Panc1 (cell line): ENCODE measurements around the gene METTL24.

ENCODE experiments used
- POLR2AphosphoS5 ChIP-seq: IDR thresholded peaks from 2 replicates; pipeline ENCODE4 v1.6.1; 2012; ENCODE audit warnings: mild to moderate bottlenecking, low read depth, low read length, moderate library complexity
- SIN3A ChIP-seq: IDR thresholded peaks from 2 replicates; pipeline ENCODE4 v1.6.1; 2012; ENCODE audit warnings: low read depth, mild to moderate bottlenecking, low read length, moderate library complexity, borderline replicate concordance; ENCODE audit not compliant: insufficient read depth
- TF ChIP-seq, protein P1 (sequence below): fragments of 450-650 bp; IDR thresholded peaks from 2 replicates; pipeline ENCODE4 v1.5.1; 2017; ENCODE audit warnings: mild to moderate bottlenecking
- TF ChIP-seq, protein P2 (sequence below), 2 experiments: IDR thresholded peaks; 2 replicates each; pipeline ENCODE4 v1.6.1; 2011 to 2012; ENCODE audit warnings: low read depth in 2 of 2, control low read depth in 1 of 2, low read length in 1 of 2, mild to moderate bottlenecking in 1 of 2, moderate library complexity in 1 of 2; ENCODE audit not compliant: insufficient read depth in 1 of 2

DNA sequence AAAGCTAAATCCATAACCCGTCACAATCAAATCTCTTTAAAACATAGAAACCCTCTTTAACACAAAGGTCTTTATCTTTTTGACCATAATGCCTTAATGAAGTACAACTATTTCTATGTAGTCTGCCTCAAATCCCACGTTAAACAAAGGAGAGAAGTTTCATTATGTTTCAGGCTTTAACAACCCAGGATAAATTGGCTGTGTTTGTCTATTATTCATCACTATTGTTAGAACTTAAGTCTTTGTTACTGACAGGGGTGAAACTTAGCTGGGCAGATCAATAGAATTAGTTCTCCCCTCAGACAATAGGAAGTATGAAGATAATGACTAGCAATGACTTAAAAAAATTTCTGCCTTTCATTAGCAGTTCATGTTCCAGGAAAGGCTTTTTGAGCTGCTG, 10.1 kb upstream of the METTL24 start:
- TF ChIP-seq, protein P1, sequence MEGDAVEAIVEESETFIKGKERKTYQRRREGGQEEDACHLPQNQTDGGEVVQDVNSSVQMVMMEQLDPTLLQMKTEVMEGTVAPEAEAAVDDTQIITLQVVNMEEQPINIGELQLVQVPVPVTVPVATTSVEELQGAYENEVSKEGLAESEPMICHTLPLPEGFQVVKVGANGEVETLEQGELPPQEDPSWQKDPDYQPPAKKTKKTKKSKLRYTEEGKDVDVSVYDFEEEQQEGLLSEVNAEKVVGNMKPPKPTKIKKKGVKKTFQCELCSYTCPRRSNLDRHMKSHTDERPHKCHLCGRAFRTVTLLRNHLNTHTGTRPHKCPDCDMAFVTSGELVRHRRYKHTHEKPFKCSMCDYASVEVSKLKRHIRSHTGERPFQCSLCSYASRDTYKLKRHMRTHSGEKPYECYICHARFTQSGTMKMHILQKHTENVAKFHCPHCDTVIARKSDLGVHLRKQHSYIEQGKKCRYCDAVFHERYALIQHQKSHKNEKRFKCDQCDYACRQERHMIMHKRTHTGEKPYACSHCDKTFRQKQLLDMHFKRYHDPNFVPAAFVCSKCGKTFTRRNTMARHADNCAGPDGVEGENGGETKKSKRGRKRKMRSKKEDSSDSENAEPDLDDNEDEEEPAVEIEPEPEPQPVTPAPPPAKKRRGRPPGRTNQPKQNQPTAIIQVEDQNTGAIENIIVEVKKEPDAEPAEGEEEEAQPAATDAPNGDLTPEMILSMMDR = no peak
- no peak for TF ChIP-seq POLR2AphosphoS5
- TF ChIP-seq, protein P2, sequence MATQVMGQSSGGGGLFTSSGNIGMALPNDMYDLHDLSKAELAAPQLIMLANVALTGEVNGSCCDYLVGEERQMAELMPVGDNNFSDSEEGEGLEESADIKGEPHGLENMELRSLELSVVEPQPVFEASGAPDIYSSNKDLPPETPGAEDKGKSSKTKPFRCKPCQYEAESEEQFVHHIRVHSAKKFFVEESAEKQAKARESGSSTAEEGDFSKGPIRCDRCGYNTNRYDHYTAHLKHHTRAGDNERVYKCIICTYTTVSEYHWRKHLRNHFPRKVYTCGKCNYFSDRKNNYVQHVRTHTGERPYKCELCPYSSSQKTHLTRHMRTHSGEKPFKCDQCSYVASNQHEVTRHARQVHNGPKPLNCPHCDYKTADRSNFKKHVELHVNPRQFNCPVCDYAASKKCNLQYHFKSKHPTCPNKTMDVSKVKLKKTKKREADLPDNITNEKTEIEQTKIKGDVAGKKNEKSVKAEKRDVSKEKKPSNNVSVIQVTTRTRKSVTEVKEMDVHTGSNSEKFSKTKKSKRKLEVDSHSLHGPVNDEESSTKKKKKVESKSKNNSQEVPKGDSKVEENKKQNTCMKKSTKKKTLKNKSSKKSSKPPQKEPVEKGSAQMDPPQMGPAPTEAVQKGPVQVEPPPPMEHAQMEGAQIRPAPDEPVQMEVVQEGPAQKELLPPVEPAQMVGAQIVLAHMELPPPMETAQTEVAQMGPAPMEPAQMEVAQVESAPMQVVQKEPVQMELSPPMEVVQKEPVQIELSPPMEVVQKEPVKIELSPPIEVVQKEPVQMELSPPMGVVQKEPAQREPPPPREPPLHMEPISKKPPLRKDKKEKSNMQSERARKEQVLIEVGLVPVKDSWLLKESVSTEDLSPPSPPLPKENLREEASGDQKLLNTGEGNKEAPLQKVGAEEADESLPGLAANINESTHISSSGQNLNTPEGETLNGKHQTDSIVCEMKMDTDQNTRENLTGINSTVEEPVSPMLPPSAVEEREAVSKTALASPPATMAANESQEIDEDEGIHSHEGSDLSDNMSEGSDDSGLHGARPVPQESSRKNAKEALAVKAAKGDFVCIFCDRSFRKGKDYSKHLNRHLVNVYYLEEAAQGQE (IDR thresholded peaks at IDR 0.05; ENCODE audit: insufficient read depth in 1 of 2, low read depth in 2 of 2, low read length in 1 of 2) = no peak
- TF ChIP-seq SIN3A = no peak
